Nephron progenitor cell (in vitro differentiated cells): ENCODE measurements around the gene ANAPC16.

ENCODE experiments used
- DNase-seq: peaks from one replicate; pipeline ENCODE4 v3.0.0; 2021
- H3K27ac Mint-ChIP-seq: 2 replicates; pipeline ENCODE4 v1.8.0; 2021; ENCODE audit warnings: mild to moderate bottlenecking, moderate library complexity, mixed read lengths
- H3K27me3 Mint-ChIP-seq: 2 replicates; pipeline ENCODE4 v1.8.0; 2021; ENCODE audit warnings: mild to moderate bottlenecking, low read depth, mixed read lengths; ENCODE audit not compliant: poor library complexity
- H3K36me3 Mint-ChIP-seq: 2 replicates; pipeline ENCODE4 v1.8.0; 2021; ENCODE audit warnings: low read depth, mixed read lengths
- H3K4me1 Mint-ChIP-seq: 2 replicates; pipeline ENCODE4 v1.8.0; 2021; ENCODE audit warnings: mixed read lengths
- H3K4me3 Mint-ChIP-seq: 2 replicates; pipeline ENCODE4 v1.8.0; 2021; ENCODE audit warnings: mild to moderate bottlenecking, moderate library complexity, mixed read lengths
- H3K9me3 Mint-ChIP-seq: 2 replicates; pipeline ENCODE4 v1.8.0; 2021; ENCODE audit warnings: mild to moderate bottlenecking, moderate library complexity, mixed read lengths
- CTCF ChIP-seq: fragments of 200-600 bp; sonication (generic); IDR thresholded peaks from 2 replicates; pipeline ENCODE4 v1.5.0; 2021; ENCODE audit warnings: antibody characterized with exemption

The ANAPC16 gene

GRCh38 chr10:72184156-72184555 lies 31.7 kb upstream of the ANAPC16 start:
- H3K9me3 Mint-ChIP-seq = peaks cover 30% of the 10 kb centered on the region
- no peak overlapping the region for H3K27ac Mint-ChIP-seq
- no peak overlapping the region for H3K4me3 Mint-ChIP-seq
- no peak for DNase-seq
- no peak for TF ChIP-seq CTCF
- H3K27me3 Mint-ChIP-seq = no peaks in the 10 kb centered on the region
- peaks cover 73% of the 10 kb centered on the region for H3K36me3 Mint-ChIP-seq
- H3K4me1 Mint-ChIP-seq = no peaks in the 10 kb centered on the region

GRCh38 chr10:72186258-72186981 lies 29.4 kb upstream of the ANAPC16 start:
- Mint-ChIP-seq H3K9me3 (peaks cover 30% of the 10 kb centered on the region), H3K36me3 (peaks cover 71% of the 10 kb centered on the region), H3K4me3 (no peak overlapping the region), H3K27me3 (peaks cover 2% of the 10 kb centered on the region), H3K27ac (peak overlapping the region; percentile 65), H3K4me1 (no peaks in the 10 kb centered on the region)
- DNase-seq = no peak
- TF ChIP-seq CTCF = no peak

- H3K27me3 Mint-ChIP-seq = peaks cover 2% of the 10 kb centered on the region
- no peak for TF ChIP-seq CTCF
- peaks cover 27% of the 10 kb centered on the region for H3K9me3 Mint-ChIP-seq
- no peak for DNase-seq
- no peaks in the 10 kb centered on the region for H3K4me1 Mint-ChIP-seq
- H3K27ac Mint-ChIP-seq = peak overlapping the region; percentile 37
- H3K4me3 Mint-ChIP-seq = no peak overlapping the region
- H3K36me3 Mint-ChIP-seq = peaks cover 71% of the 10 kb centered on the region
Measured at GRCh38 chr10:72186982-72187330, 28.9 kb upstream of the ANAPC16 start.

GRCh38 chr10:72194949-72195348 lies 20.9 kb upstream of the ANAPC16 start:
- no peak overlapping the region for H3K4me3 Mint-ChIP-seq
- H3K27ac Mint-ChIP-seq = no peak overlapping the region
- DNase-seq = no peak
- peaks cover 4% of the 10 kb centered on the region for H3K9me3 Mint-ChIP-seq
- H3K4me1 Mint-ChIP-seq = peaks cover 4% of the 10 kb centered on the region
- H3K36me3 Mint-ChIP-seq = peaks cover 69% of the 10 kb centered on the region
- TF ChIP-seq CTCF = no peak
- H3K27me3 Mint-ChIP-seq = peaks cover under 1% of the 10 kb centered on the region

GRCh38 chr10:72200883-72201282 lies 14.9 kb upstream of the ANAPC16 start:
- H3K27me3 Mint-ChIP-seq = no peaks in the 10 kb centered on the region
- no peak for DNase-seq

More at GRCh38 chr10:72200883-72201282, 14.9 kb upstream of the ANAPC16 start:
- peaks cover 4% of the 10 kb centered on the region for H3K9me3 Mint-ChIP-seq
- no peak overlapping the region for H3K4me3 Mint-ChIP-seq
- H3K27ac Mint-ChIP-seq = no peak overlapping the region
- peaks cover 58% of the 10 kb centered on the region for H3K36me3 Mint-ChIP-seq
- peaks cover 8% of the 10 kb centered on the region for H3K4me1 Mint-ChIP-seq
- TF ChIP-seq CTCF = no peak
